Mesothelial cell of epicardium (in vitro differentiated cells): Measurements from ENCODE around the gene PHYKPL. TPM values are rescaled to one million over a fixed set of nuclear protein-coding genes. Genes with fewer than 3 reads are reported as not detected.

Experiments
- DNase-seq, 2 experiments: peaks; one replicate each; pipeline ENCODE4 v3.0.0; 2021; ENCODE audit warnings: low spot score in 2 of 2; ENCODE audit not compliant: unreplicated experiment in 2 of 2
- H3K27ac Mint-ChIP-seq: 2 replicates; pipeline ENCODE4 v1.8.0; 2021; ENCODE audit warnings: mixed read lengths
- H3K27me3 Mint-ChIP-seq: 2 replicates; pipeline ENCODE4 v1.8.0; 2021; ENCODE audit warnings: low read depth, mixed read lengths
- H3K36me3 Mint-ChIP-seq: 2 replicates; pipeline ENCODE4 v1.8.0; 2021; ENCODE audit warnings: mixed read lengths
- H3K4me1 Mint-ChIP-seq: 2 replicates; pipeline ENCODE4 v1.8.0; 2021; ENCODE audit warnings: mixed read lengths
- H3K4me3 Mint-ChIP-seq: 2 replicates; pipeline ENCODE4 v1.8.0; 2021; ENCODE audit warnings: mild to moderate bottlenecking, moderate library complexity, mixed read lengths
- H3K9me3 Mint-ChIP-seq: 2 replicates; pipeline ENCODE4 v1.8.0; 2021; ENCODE audit warnings: mixed read lengths
- total RNA-seq: library from RNA; stranded (reverse); gene quantifications from 3 replicates; pipeline ENCODE4 v1.2.1, GENCODE V29; 2021
- TF ChIP-seq, protein P1 (sequence below): fragments of 200-600 bp; sonication (generic); IDR thresholded peaks from one replicate; pipeline ENCODE4 v1.5.0; 2021; ENCODE audit warnings: antibody characterized with exemption; ENCODE audit not compliant: unreplicated experiment

Gene PHYKPL
- total RNA-seq, 1 donor from 2014 or later = 137 TPM

- H3K9me3 Mint-ChIP-seq = no peaks in the 10 kb centered on the region
- TF ChIP-seq, protein P1, sequence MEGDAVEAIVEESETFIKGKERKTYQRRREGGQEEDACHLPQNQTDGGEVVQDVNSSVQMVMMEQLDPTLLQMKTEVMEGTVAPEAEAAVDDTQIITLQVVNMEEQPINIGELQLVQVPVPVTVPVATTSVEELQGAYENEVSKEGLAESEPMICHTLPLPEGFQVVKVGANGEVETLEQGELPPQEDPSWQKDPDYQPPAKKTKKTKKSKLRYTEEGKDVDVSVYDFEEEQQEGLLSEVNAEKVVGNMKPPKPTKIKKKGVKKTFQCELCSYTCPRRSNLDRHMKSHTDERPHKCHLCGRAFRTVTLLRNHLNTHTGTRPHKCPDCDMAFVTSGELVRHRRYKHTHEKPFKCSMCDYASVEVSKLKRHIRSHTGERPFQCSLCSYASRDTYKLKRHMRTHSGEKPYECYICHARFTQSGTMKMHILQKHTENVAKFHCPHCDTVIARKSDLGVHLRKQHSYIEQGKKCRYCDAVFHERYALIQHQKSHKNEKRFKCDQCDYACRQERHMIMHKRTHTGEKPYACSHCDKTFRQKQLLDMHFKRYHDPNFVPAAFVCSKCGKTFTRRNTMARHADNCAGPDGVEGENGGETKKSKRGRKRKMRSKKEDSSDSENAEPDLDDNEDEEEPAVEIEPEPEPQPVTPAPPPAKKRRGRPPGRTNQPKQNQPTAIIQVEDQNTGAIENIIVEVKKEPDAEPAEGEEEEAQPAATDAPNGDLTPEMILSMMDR = no peak
- DNase-seq = no peak
- H3K27me3 Mint-ChIP-seq = no peaks in the 10 kb centered on the region
- H3K27ac Mint-ChIP-seq = no peak overlapping the region
- H3K36me3 Mint-ChIP-seq = peaks cover 24% of the 10 kb centered on the region
- no peak overlapping the region for H3K4me3 Mint-ChIP-seq
- peaks cover 8% of the 10 kb centered on the region for H3K4me1 Mint-ChIP-seq
Observed at GRCh38 chr5:178212241-178213002, 20.2 kb downstream of the PHYKPL start.

DNA sequence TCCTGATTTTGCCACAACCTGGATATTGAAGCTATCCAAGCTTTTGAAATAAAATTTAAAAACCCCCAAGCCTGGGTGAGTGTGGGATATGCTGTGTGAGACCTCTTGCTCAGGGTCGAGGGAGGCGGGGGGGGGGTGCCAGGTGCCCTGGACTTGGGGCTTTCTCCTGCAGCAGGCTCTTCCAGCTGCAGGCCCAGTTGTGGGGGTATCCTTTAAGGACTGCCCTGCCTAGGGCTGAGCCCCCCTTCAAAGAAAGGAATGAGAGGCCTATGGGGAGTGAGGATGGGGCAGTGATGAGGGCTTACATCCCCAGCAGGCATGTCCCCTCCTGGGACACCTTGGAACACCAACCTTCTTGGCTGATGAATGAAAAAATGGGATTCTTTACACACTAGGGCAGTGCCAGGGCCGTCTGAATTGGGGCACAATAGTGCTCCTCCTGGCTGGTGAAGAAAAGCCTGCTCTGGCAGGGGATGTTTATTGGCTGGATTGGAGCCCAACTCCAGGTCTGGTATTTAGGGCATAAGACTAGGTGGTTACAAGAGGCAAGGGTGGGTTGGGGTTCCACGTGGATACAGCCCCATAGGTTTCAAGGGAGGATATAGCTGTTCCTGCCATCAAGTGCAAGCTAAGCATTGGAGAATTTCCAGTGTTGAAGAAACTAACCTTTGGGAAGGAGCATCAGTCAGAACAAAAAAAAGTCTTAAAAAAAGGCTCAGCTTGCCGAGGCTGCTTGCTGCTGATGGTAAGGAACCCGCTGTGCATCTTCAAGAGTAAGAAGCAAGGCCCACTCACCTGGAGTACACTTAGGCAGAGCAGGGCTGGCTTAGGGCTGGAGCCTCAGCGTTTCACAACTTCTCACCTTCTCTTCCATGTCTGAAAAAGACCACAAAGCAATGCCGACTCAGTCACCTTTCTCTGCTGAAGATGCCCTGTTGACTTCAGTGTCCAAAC lies 21.2 kb downstream of the PHYKPL start:
- H3K36me3 Mint-ChIP-seq = peaks cover 26% of the 10 kb centered on the region
- peaks cover 18% of the 10 kb centered on the region for H3K4me1 Mint-ChIP-seq
- H3K4me3 Mint-ChIP-seq = no peak overlapping the region
- DNase-seq = no peak
- H3K27ac Mint-ChIP-seq = no peak overlapping the region
- TF ChIP-seq, protein P1 = no peak
- H3K9me3 Mint-ChIP-seq = no peaks in the 10 kb centered on the region
- H3K27me3 Mint-ChIP-seq = no peaks in the 10 kb centered on the region

GRCh38 chr5:178210686-178211085 lies 21.9 kb downstream of the PHYKPL start:
- H3K4me1 Mint-ChIP-seq = peaks cover 25% of the 10 kb centered on the region
- TF ChIP-seq, protein P1 = no peak
- H3K27me3 Mint-ChIP-seq = no peaks in the 10 kb centered on the region
- no peak overlapping the region for H3K4me3 Mint-ChIP-seq
- H3K9me3 Mint-ChIP-seq = no peaks in the 10 kb centered on the region
- no peak overlapping the region for H3K27ac Mint-ChIP-seq
- H3K36me3 Mint-ChIP-seq = peaks cover 30% of the 10 kb centered on the region
- no peak for DNase-seq

GRCh38 chr5:178210073-178210535 lies 22.5 kb downstream of the PHYKPL start:
- Mint-ChIP-seq H3K27me3 (no peaks in the 10 kb centered on the region), H3K4me1 (peaks cover 28% of the 10 kb centered on the region), H3K4me3 (no peak overlapping the region), H3K36me3 (peaks cover 30% of the 10 kb centered on the region), H3K9me3 (no peaks in the 10 kb centered on the region), H3K27ac (no peak overlapping the region)
- no peak for DNase-seq
- TF ChIP-seq, protein P1 = no peak

DNA sequence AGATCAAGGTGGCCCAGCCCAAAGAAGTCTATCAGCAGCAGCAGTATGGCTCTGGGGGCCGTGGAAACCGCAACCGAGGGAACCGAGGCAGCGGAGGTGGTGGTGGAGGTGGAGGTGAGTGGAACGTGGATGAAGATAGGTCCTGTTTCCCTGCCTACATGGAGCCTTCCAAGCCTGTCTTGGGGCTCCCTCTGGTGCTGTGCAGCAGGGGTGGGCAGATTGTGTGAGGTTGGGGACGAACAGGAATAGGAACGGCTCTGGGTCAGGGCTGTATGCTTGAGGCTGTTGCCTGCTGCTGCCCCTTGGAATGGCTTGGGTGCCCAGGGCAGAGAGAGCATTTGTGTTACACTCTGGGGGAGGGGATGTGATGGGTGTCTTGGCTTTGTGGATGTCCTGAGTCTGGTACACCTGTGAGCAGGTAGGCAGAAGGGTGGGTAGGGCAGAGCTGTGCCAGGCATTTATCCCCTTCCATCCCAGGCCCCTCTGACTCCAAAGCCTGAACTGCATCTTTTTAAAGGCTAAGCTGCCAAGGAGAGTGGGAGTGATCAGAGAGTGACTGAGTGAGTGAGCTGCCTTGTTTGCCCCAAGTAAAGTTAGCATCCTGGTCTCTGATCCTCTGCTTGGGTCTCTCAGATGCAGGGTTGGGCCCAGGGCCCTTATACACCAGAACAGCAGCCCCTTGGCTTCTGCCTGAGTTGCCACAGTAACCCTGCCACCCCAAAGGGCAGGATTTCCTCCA lies 23.1 kb downstream of the PHYKPL start:
- Mint-ChIP-seq H3K27me3 (no peaks in the 10 kb centered on the region), H3K9me3 (no peaks in the 10 kb centered on the region), H3K4me1 (peaks cover 28% of the 10 kb centered on the region), H3K4me3 (no peak overlapping the region), H3K27ac (peak overlapping the region; percentile 39), H3K36me3 (peaks cover 30% of the 10 kb centered on the region)
- DNase-seq = no peak
- TF ChIP-seq, protein P1 = no peak
